H9 (cell line): ENCODE results near the gene PLSCR4. TPM values are rescaled to one million over a fixed set of nuclear protein-coding genes. Genes with fewer than 3 reads are reported as not detected.

Experiments
- DNase-seq: peaks from one replicate; pipeline ENCODE4 v3.0.0-alpha.2; 2017
- H2AFZ ChIP-seq: one replicate; pipeline ENCODE4 v1.6.1; 2013; ENCODE audit warnings: mild to moderate bottlenecking, low read length, control low read depth, moderate library complexity
- H2AK5ac ChIP-seq: 2 replicates; pipeline ENCODE4 v1.6.1; 2013; ENCODE audit warnings: low read length, control low read depth, mixed read lengths; ENCODE audit not compliant: insufficient read length
- H2BK120ac ChIP-seq: one replicate; pipeline ENCODE4 v1.6.1; 2013; ENCODE audit warnings: low read depth, mild to moderate bottlenecking, low read length, control low read depth, inconsistent platforms; ENCODE audit not compliant: poor library complexity, severe bottlenecking
- H2BK12ac ChIP-seq: 2 replicates; pipeline ENCODE4 v1.6.1; 2013; ENCODE audit warnings: low read length, control low read depth, mixed read lengths, low read depth; ENCODE audit not compliant: insufficient read length
- H2BK15ac ChIP-seq: 2 replicates; pipeline ENCODE4 v1.6.1; 2013; ENCODE audit warnings: low read depth, low read length, control low read depth
- H2BK20ac ChIP-seq: one replicate; pipeline ENCODE4 v1.6.1; 2013; ENCODE audit warnings: low read depth, mild to moderate bottlenecking, low read length, control low read depth, inconsistent platforms; ENCODE audit not compliant: poor library complexity, severe bottlenecking
- H2BK5ac ChIP-seq: 2 replicates; pipeline ENCODE4 v1.6.1; 2013; ENCODE audit warnings: low read length, control low read depth, mixed read lengths; ENCODE audit not compliant: insufficient read length
- H3K14ac ChIP-seq: 2 replicates; pipeline ENCODE4 v1.6.1; 2013; ENCODE audit warnings: low read length, control low read depth; ENCODE audit not compliant: insufficient read depth
- H3K18ac ChIP-seq: 2 replicates; pipeline ENCODE4 v1.6.1; 2013; ENCODE audit warnings: low read depth, mild to moderate bottlenecking, mixed read lengths, low read length, control low read depth; ENCODE audit not compliant: insufficient read length
- H3K23ac ChIP-seq: 2 replicates; pipeline ENCODE4 v1.6.1; 2013; ENCODE audit warnings: low read length, control low read depth, mixed read lengths, low read depth; ENCODE audit not compliant: insufficient read length
- H3K23me2 ChIP-seq: 2 replicates; pipeline ENCODE4 v1.6.1; 2013; ENCODE audit warnings: low read depth, mild to moderate bottlenecking, mixed read lengths, low read length, control low read depth; ENCODE audit not compliant: insufficient read length, poor library complexity, severe bottlenecking
- H3K27ac ChIP-seq: 2 replicates; pipeline ENCODE4 v1.5.1; 2013; ENCODE audit warnings: low read length, control low read depth, mixed read lengths, low read depth; ENCODE audit not compliant: insufficient read length
- H3K27me3 ChIP-seq: 2 replicates; pipeline ENCODE4 v1.6.1; 2013; ENCODE audit warnings: low read length, control low read depth, inconsistent platforms; ENCODE audit not compliant: insufficient read depth
- H3K4ac ChIP-seq: 2 replicates; pipeline ENCODE4 v1.6.1; 2013; ENCODE audit warnings: low read depth, mild to moderate bottlenecking, control low read depth, inconsistent platforms, low read length, moderate library complexity
- H3K4me1 ChIP-seq: 2 replicates; pipeline ENCODE4 v1.6.1; 2013; ENCODE audit warnings: low read length, control low read depth, inconsistent platforms; ENCODE audit not compliant: insufficient read depth
- H3K4me2 ChIP-seq: 2 replicates; pipeline ENCODE4 v1.6.1; 2013; ENCODE audit warnings: low read length, control low read depth, mixed read lengths; ENCODE audit not compliant: insufficient read length, insufficient read depth
- H3K56ac ChIP-seq: 2 replicates; pipeline ENCODE4 v1.6.1; 2013; ENCODE audit warnings: low read depth, mild to moderate bottlenecking, mixed read lengths, low read length, control low read depth; ENCODE audit not compliant: insufficient read length
- H3K79me1 ChIP-seq: 2 replicates; pipeline ENCODE4 v1.6.1; 2013; ENCODE audit warnings: low read depth, mild to moderate bottlenecking, moderate library complexity, low read length, control low read depth, inconsistent platforms; ENCODE audit not compliant: insufficient read depth, poor library complexity, severe bottlenecking
- H3K79me2 ChIP-seq: 2 replicates; pipeline ENCODE4 v1.6.1; 2013; ENCODE audit warnings: low read length, control low read depth, inconsistent platforms; ENCODE audit not compliant: insufficient read depth
- H3K9ac ChIP-seq: 2 replicates; pipeline ENCODE4 v1.6.1; 2013; ENCODE audit warnings: low read length, control low read depth, mixed read lengths; ENCODE audit not compliant: insufficient read length; ENCODE audit errors: extremely low read depth
- H3K9me3 ChIP-seq: one replicate; pipeline ENCODE4 v1.6.1; 2013; ENCODE audit warnings: low read depth, low read length, inconsistent platforms; ENCODE audit not compliant: control insufficient read depth
- H3T11ph ChIP-seq: one replicate; pipeline ENCODE4 v1.6.1; 2013; ENCODE audit warnings: mild to moderate bottlenecking, low read length, control low read depth, inconsistent platforms
- H4K20me1 ChIP-seq: one replicate; pipeline ENCODE4 v1.6.1; 2013; ENCODE audit not compliant: control insufficient read depth, insufficient read length, insufficient read depth
- H4K5ac ChIP-seq: 2 replicates; pipeline ENCODE4 v1.6.1; 2013; ENCODE audit warnings: low read depth, mild to moderate bottlenecking, mixed read lengths, low read length, control low read depth; ENCODE audit not compliant: insufficient read length
- H4K8ac ChIP-seq: replicated peaks from 2 replicates; pipeline ENCODE4 v1.6.1; 2013; ENCODE audit warnings: low read length, control low read depth, mixed read lengths, low read depth; ENCODE audit not compliant: insufficient read length
- H4K91ac ChIP-seq: 2 replicates; pipeline ENCODE4 v1.6.1; 2013; ENCODE audit warnings: low read depth, mild to moderate bottlenecking, moderate library complexity, mixed read lengths, low read length, control low read depth; ENCODE audit not compliant: insufficient read length
- H3K27ac Mint-ChIP-seq, 3 experiments: 2 replicates in 2 of 3; 3 replicates in 1 of 3; pipeline ENCODE4 v1.8.0; 2020 to 2021; ENCODE audit warnings: mixed read lengths in 3 of 3, mild to moderate bottlenecking in 1 of 3, moderate library complexity in 1 of 3
- H3K27me3 Mint-ChIP-seq: 2 replicates; pipeline ENCODE4 v1.8.0; 2021; ENCODE audit warnings: low read depth, mild to moderate bottlenecking, moderate library complexity, mixed read lengths
- H3K36me3 Mint-ChIP-seq, 3 experiments: 2 replicates in 2 of 3; 3 replicates in 1 of 3; pipeline ENCODE4 v1.8.0; 2020 to 2021; ENCODE audit warnings: low read depth in 3 of 3, mixed read lengths in 3 of 3; ENCODE audit not compliant: insufficient read depth in 1 of 3
- H3K4me1 Mint-ChIP-seq, 2 experiments: 2 replicates each; pipeline ENCODE4 v1.8.0; 2020; ENCODE audit warnings: mixed read lengths in 2 of 2
- H3K4me3 Mint-ChIP-seq, 2 experiments: 2 replicates in 1 of 2; 3 replicates in 1 of 2; pipeline ENCODE4 v1.8.0; 2020 to 2021; ENCODE audit warnings: mild to moderate bottlenecking in 2 of 2, mixed read lengths in 2 of 2, moderate library complexity in 1 of 2
- H3K9me3 Mint-ChIP-seq, 2 experiments: 2 replicates in 1 of 2; 3 replicates in 1 of 2; pipeline ENCODE4 v1.8.0; 2020; ENCODE audit warnings: mild to moderate bottlenecking in 2 of 2, mixed read lengths in 2 of 2, moderate library complexity in 1 of 2
- CTCF ChIP-seq: fragments of 200-600 bp; sonication (generic); conservative IDR thresholded peaks from 3 replicates; pipeline ENCODE4 v1.8.0; 2021; ENCODE audit warnings: antibody characterized with exemption, mild to moderate bottlenecking
- WGBS: extraction: QIAGEN DNeasy Blood & Tissue Kit; methylation state at CpG from one replicate; pipeline ENCODE4 v1.1.7; 2013; ENCODE audit warnings: missing lambda C conversion rate, low lambda C conversion rate, mixed read lengths; ENCODE audit not compliant: insufficient read length; ENCODE audit errors: extremely low coverage; 5-methylcytosine and 5-hydroxymethylcytosine counted together
- total RNA-seq: library from RNA; stranded (reverse); gene quantifications from 2 replicates; pipeline ENCODE4 v1.2.1, GENCODE V29; 2021

PLSCR4 gene
- total RNA-seq, 1 experiment from 2014 or later = 1.2 TPM

- WGBS = no CpG with 5 or more reads among the region's 1 CpG
- peaks cover 16 to 29% (median 20%) of the 10 kb centered on the region in 3 experiments for H3K36me3 Mint-ChIP-seq
- DNase-seq = no peak
- H3K9ac ChIP-seq = no peak overlapping the region
- H3K23ac ChIP-seq = no peak overlapping the region
- no peak overlapping the region for H3K56ac ChIP-seq
- H3K4me2 ChIP-seq = peak overlapping the region; percentile 50
- H2AFZ ChIP-seq = no peak overlapping the region
- no peaks in the 10 kb centered on the region for H3K79me2 ChIP-seq
- no peak overlapping the region for H2BK120ac ChIP-seq
- H3K27me3 Mint-ChIP-seq = peaks cover 7% of the 10 kb centered on the region
- no peaks in the 10 kb centered on the region for H3K79me1 ChIP-seq
- H3K18ac ChIP-seq = no peak overlapping the region
- no peak overlapping the region for H4K5ac ChIP-seq
- no peak overlapping the region for H2BK15ac ChIP-seq
- no peak overlapping the region for H2BK12ac ChIP-seq
- H3K23me2 ChIP-seq = peaks cover 8% of the 10 kb centered on the region
- TF ChIP-seq CTCF = no peak
- peak overlapping the region; percentile 81 to 90 for H3K4me3 Mint-ChIP-seq
- no peak overlapping the region for H4K8ac ChIP-seq
- H2BK20ac ChIP-seq = no peak overlapping the region
- H3K27ac Mint-ChIP-seq = no peak overlapping the region
- no peak overlapping the region for H3K27ac ChIP-seq
- H3K14ac ChIP-seq = no peak overlapping the region
- no peak overlapping the region for H4K91ac ChIP-seq
- peaks cover 0 to 2% of the 10 kb centered on the region in 2 experiments; a peak in 1 of 4 replicates for H3K4me1 Mint-ChIP-seq
- H3K9me3 Mint-ChIP-seq = peaks cover 27 to 28% of the 10 kb centered on the region in 2 experiments
- H3K9me3 ChIP-seq = no peaks in the 10 kb centered on the region
- H2AK5ac ChIP-seq = no peak overlapping the region
- H3K4ac ChIP-seq = no peak overlapping the region
- H2BK5ac ChIP-seq = no peak overlapping the region
- no peaks in the 10 kb centered on the region for H3K4me1 ChIP-seq
- no peaks in the 10 kb centered on the region for H4K20me1 ChIP-seq
- no peaks in the 10 kb centered on the region for H3K27me3 ChIP-seq
- H3T11ph ChIP-seq = no peak overlapping the region
Measured at GRCh38 chr3:146249921-146250320, 984 bp downstream of the PLSCR4 start.
